Lower lobe of right lung (tissue), 2 donors: ENCODE results near the gene SLC26A6. TPM values are rescaled to one million over a fixed set of nuclear protein-coding genes. Genes with fewer than 3 reads are reported as not detected.
A peak's percentile ranks its signal among the peaks of the same experiment; 100 is the strongest.

Source experiments
- ATAC-seq, 2 donors: fragments of 200-7000 bp; cut with Tn5 transposase; one replicate each; pipeline ENCODE4 v1.9.1; 2020 to 2022; ENCODE audit warnings: mild to moderate bottlenecking in 2 of 2, moderate library complexity in 2 of 2
- DNase-seq: peaks from one replicate; pipeline ENCODE4 v3.0.0-alpha.2; 2020
- H3K27ac ChIP-seq: fragments of 200-600 bp; one replicate; pipeline ENCODE4 v1.8.0; 2022
- H3K27me3 ChIP-seq: fragments of 200-600 bp; one replicate; pipeline ENCODE4 v1.8.0; 2022; ENCODE audit warnings: low read depth
- H3K36me3 ChIP-seq: fragments of 200-600 bp; one replicate; pipeline ENCODE4 v1.8.0; 2022; ENCODE audit warnings: mild to moderate bottlenecking
- H3K4me1 ChIP-seq: fragments of 200-600 bp; one replicate; pipeline ENCODE4 v1.8.0; 2022
- H3K4me3 ChIP-seq: fragments of 200-600 bp; one replicate; pipeline ENCODE4 v1.8.0; 2022; ENCODE audit warnings: mild to moderate bottlenecking
- H3K9me3 ChIP-seq: fragments of 200-600 bp; one replicate; pipeline ENCODE4 v1.8.0; 2022
- intact Hi-C: fragments of 100-400 bp; cut with DNase I; formaldehyde crosslinking; loops from one replicate; pipeline ENCODE4 v1.11.0; 2022
- total RNA-seq: library from RNA; stranded (reverse); fragmentation: NEBNext Ultra II Directional; extraction: Animal tissue kit (Norgen Biotek cat#: 25700); gene quantifications from one replicate; pipeline ENCODE4 v1.2.1, GENCODE V29; 2021
- TF ChIP-seq, protein P1 (sequence below): fragments of 200-600 bp; IDR thresholded peaks from one replicate; pipeline ENCODE4 v1.8.0; 2022; ENCODE audit warnings: antibody characterized with exemption, mild to moderate bottlenecking
- donor health status: DM: no; HTN: yes; CAD: no; lungs with severe emphysema.

The SLC26A6 gene
- total RNA-seq, 1 donor from 2014 or later, result 20.8 TPM

DNA sequence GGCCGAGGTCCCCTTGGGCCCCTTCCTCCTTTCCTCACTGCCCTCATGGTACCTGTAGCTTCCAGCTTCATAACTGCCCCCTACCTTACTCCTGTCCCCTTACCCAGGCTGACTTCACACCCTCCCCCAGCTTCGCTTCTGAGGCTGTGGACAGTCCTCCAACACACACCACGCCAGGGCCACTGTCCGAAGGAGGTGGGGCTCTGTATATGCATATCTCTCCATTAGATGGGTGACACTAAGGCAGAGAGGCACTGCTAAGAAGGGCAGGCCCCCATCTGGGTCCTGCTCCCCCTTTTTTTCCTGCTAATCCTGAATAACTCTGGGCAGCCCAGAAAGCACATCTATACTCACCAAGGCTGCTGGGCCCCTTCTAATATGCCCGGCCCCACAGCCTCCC, 39.1 kb downstream of the SLC26A6 start:
- TF ChIP-seq, protein P1, sequence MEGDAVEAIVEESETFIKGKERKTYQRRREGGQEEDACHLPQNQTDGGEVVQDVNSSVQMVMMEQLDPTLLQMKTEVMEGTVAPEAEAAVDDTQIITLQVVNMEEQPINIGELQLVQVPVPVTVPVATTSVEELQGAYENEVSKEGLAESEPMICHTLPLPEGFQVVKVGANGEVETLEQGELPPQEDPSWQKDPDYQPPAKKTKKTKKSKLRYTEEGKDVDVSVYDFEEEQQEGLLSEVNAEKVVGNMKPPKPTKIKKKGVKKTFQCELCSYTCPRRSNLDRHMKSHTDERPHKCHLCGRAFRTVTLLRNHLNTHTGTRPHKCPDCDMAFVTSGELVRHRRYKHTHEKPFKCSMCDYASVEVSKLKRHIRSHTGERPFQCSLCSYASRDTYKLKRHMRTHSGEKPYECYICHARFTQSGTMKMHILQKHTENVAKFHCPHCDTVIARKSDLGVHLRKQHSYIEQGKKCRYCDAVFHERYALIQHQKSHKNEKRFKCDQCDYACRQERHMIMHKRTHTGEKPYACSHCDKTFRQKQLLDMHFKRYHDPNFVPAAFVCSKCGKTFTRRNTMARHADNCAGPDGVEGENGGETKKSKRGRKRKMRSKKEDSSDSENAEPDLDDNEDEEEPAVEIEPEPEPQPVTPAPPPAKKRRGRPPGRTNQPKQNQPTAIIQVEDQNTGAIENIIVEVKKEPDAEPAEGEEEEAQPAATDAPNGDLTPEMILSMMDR, result no peak
- H3K4me3 ChIP-seq, result no peak overlapping the region
- ATAC-seq (no peak), DNase-seq (no peak)
- H3K9me3 ChIP-seq, result no peaks in the 10 kb centered on the region
- intact Hi-C loops, result no loop called here
- H3K27me3 ChIP-seq, result peaks cover 23% of the 10 kb centered on the region
- H3K36me3 ChIP-seq, result peaks cover 38% of the 10 kb centered on the region
- H3K4me1 ChIP-seq, result no peaks in the 10 kb centered on the region
- H3K27ac ChIP-seq, result no peak overlapping the region

DNA sequence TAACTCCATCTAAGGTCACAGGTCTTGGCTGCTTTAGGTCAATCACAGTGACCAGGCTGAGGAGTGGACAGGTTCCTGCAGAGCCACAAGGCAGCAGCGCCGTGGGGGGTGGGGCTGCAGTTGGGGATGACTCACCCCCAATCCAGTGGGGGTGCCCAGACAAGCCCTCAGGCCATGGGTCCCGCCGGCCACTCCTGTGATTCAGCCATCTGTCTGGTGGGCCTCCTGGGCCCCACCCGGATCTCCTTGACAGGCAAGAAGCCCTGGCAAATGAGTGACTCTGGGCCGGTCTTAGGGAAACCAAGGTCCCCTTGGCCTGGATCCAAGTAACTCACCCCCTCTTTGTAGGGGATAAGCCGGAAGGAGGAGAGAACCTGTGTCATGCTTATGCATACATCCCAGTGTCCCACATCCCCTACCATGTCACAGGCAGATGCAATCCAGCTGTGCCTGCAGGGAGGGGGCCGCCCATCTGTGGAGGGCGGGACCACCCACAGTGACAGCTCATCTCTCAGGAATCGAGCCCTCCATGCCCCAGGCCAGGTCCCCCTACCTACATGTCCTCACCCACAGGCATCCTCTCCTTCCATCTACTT, 39.6 kb downstream of the SLC26A6 start:
- DNase-seq (no peak), ATAC-seq (peak in 1 of 2 donors; percentile 9)
- peaks cover 23% of the 10 kb centered on the region for H3K27me3 ChIP-seq
- intact Hi-C loops, result no loop called here
- TF ChIP-seq, protein P1, result no peak
- no peaks in the 10 kb centered on the region for H3K9me3 ChIP-seq
- no peak overlapping the region for H3K4me3 ChIP-seq
- H3K4me1 ChIP-seq, result no peaks in the 10 kb centered on the region
- H3K36me3 ChIP-seq, result peaks cover 33% of the 10 kb centered on the region
- H3K27ac ChIP-seq, result no peak overlapping the region

- H3K36me3 ChIP-seq, result peaks cover 27% of the 10 kb centered on the region
- intact Hi-C loops, result no loop called here
- ATAC-seq (no peak), DNase-seq (no peak)
- TF ChIP-seq, protein P1, result no peak
- H3K4me1 ChIP-seq, result no peaks in the 10 kb centered on the region
- H3K27me3 ChIP-seq, result peaks cover 23% of the 10 kb centered on the region
- H3K9me3 ChIP-seq, result no peaks in the 10 kb centered on the region
- no peak within 1 kb of the TSS for H3K27ac ChIP-seq
- H3K4me3 ChIP-seq, result peak within 1 kb of the TSS; percentile 41
These were observed 40.2 kb downstream of the SLC26A6 start, which contains the start of gene COL7A1 for GRCh38 chr3:48595075-48595525. Gene COL7A1, minus strand, starts transcription at chr3:48595329. Its CDS starts 170 bp downstream, at chr3:48595159.

DNA sequence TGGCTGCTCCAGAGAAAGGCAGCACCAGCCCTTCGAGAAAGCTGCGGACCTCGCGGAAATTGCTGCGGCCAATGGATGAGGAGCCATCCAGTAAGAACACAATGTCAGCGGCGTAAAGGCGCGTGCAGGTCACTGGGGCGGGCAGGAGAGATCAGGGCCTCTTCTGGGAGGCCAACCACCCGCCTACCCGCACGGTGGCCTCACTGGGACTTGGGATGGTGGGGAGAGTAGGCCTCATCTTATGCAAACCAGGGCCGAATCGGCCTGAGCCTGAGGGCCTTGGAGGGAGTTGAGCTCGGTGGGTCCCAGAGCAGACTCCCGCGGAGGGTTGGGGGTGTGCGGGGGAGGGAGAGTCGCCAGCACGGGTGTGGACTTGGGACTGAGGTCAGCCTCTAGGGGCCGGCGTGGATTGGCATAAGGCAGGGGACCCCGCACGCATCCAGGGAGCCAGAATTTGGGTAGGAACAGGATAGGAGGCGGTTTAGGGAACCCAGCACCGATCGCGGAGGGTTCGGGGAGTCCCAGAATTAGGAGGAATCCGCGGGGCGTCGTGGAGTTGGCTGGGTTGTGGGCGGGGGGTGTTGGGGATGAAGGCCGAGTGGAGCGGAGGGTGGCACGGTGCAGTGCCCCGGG, 40.7 kb downstream of the SLC26A6 start:
- Histone ChIP-seq H3K27me3 (peaks cover 23% of the 10 kb centered on the region), H3K4me3 (peak overlapping the region; percentile 41), H3K27ac (no peak overlapping the region), H3K9me3 (no peaks in the 10 kb centered on the region), H3K4me1 (no peaks in the 10 kb centered on the region), H3K36me3 (peaks cover 22% of the 10 kb centered on the region)
- intact Hi-C loops, result no loop called here
- TF ChIP-seq, protein P1, result no peak
- ATAC-seq (no peak), DNase-seq (no peak)

DNA sequence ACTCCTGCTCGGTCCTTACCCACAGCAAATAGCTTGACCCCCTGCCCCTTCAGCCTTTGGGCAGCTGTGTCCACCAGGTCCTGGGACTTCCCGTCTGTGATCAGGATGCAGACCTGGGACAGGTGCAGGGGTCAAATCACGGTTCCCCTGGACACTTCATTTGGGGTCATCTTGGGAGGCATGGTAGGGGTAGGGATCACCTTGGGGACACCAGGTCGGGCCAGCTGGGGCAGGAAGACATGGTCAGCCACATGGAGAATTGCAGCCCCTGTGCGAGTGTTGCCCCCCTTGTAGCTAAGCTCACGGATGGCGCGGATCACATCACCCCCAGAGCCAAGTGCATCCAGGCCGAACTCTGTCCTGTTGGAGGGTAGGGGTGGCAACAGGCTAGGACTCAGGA, 41.9 kb downstream of the SLC26A6 start:
- no peaks in the 10 kb centered on the region for H3K9me3 ChIP-seq
- intact Hi-C loops, result no loop called here
- DNase-seq, result no peak
- H3K4me3 ChIP-seq, result no peak overlapping the region
- TF ChIP-seq, protein P1, result no peak
- peaks cover 10% of the 10 kb centered on the region for H3K36me3 ChIP-seq
- no peak overlapping the region for H3K27ac ChIP-seq
- H3K4me1 ChIP-seq, result no peaks in the 10 kb centered on the region
- H3K27me3 ChIP-seq, result peaks cover 23% of the 10 kb centered on the region
- ATAC-seq, result no peak
